Midbrain (tissue), 1 donor: ENCODE measurements around the gene ITPR2.
"Not testable (repeated sequence)": the region's sequence is repeated elsewhere in the genome, so short reads cannot be mapped to it uniquely, and the experiment has no call there.

Experiments used
- DNase-seq: peaks from one replicate; lab custom pipeline; 2025; lab: John Stamatoyannopoulos, UW

ITPR2 gene

DNA sequence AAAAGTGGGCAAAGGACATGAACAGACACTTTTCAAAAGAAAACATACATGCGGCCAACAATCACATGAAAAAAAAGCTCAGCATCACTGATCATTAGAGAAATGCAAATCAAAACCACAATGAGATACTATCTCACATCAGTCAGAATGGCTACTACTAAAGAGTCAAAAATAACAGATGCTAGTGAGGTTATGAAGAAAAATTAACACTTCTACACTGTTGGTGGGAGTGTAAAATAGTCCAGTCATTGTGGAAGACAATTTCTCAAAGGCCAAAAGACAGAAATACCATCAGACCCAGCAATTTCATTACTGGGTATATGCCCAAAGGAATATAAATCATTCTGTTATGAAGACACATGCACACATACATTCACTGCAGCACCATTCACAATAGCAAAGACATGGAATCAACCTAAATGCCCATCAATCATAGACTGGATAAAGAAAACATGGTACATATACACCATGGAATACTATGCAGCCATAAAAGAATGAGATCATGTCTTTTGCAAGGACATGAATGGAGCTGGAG is 103.8 kb downstream of the ITPR2 start:
- not testable (repeated sequence) for DNase-seq

DNA sequence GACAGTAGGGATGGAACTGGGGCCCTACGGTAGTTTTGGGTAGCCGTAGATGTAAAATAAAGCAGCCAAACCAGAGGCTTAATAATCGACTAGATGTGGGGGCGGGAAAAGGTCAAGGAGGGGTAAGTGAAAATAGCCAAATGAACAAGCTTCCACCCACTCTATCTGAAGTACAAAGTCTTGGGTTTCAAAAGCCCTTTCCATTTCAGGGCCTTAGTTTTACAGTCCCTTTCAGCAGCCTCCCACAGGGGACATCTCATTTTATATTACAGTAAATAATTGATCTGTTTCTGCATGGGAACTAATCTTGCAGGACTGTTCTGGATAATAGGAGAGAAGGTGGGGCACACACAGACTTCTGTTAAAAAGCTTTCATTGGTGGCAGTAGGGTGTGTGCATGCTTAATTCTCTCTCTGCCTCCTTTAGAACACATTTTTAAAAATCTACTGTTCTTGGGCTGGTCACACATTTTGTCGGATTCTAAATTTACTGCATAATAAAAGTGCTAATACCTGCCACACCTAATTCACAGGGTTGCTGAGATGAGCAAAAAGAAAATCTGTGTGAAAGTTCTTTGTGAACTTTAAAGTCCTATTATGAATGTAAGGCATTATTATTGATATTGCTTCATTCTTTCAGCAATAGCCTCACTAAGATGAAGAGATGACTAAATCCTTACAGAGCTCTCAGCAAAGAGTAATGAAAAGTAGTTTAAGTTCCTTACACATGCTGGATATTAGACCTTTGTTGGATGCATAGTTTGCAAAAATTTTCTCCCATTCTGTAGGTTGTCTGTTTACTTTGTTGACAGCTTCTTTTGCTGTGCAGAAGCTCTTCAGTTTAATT is 104.6 kb downstream of the ITPR2 start:
- DNase-seq: no peak

DNA sequence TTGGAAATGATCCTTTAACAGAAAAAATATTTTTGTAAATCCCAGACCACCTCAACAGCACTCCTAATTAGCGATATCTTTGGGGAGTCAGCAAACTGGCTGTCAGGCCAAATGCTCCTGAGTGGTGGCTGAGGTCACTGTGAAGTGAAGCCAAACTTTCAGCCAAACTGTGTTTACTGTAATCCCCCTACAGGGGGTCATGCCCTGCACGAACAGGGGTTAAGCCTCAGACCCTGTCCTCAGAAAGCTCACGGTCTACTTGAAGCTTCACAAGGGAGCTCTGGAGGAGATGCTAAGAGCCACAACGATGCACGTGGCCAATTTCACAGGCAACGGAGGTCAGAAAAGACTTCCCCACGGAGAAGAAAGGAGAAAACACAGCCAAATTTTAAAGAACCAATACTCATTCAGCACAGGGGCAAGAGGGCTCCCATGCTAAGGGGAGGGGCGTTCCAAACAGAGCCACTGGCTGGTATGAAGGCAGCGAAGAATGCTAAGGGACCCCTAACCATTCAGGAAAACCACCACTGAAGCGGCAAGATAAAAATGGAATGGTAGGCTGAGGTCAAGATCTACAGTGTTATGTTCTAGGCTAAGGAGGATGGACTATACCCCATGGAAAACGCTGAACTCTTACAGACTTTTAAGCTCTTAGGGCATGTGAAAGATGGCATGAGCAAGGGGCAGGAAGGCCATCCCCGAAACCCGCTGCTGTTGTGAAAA is 105.4 kb downstream of the ITPR2 start:
- DNase-seq: no peak

GRCh38 chr12:26726956-26727355 is 106.0 kb downstream of the ITPR2 start:
- DNase-seq: no peak

- no peak for DNase-seq
These were observed 107.6 kb downstream of the ITPR2 start for GRCh38 chr12:26725276-26725916.

- DNase-seq: no peak
These were observed 108.7 kb downstream of the ITPR2 start for GRCh38 chr12:26724309-26724702.

GRCh38 chr12:26723379-26724308 is 109.3 kb downstream of the ITPR2 start:
- no peak for DNase-seq

DNA sequence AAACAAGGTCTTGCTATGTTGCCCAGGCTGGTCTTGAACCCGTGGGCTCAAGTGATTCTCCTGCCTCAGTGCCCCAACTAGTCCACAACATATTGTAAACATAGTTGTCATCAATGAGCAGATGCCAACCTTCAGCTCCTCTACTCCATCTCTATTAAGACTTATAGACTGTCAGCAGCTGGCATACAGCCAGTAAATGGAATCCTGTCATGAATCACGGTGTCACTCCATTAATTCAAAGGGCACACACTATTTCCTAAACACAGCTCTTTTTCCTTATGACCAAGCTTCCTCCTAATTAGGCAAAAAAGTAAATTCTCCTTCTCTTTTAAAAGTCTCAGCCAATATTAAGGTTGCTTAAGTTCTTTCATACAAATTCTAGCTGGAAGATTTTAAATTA is 111.2 kb downstream of the ITPR2 start:
- DNase-seq: no peak

DNA sequence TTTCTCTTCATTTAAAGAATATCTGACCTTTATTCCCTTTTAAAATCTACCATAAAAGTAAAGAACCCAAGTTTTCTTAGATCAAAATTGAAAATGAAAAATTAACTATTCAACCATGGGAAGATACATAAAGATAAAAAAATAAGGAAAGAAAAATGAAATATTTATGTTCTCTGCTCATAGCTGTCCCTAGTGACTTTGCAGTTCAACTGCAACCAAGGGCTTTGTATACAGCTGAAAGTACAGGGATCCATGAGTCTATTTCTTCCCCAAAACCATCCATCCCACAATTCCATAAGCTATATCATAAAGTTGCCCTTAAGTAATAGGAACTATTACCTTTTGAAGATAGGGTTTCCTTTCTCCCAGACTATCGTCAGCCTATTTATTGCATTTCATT is 113.1 kb downstream of the ITPR2 start:
- no peak for DNase-seq

DNA sequence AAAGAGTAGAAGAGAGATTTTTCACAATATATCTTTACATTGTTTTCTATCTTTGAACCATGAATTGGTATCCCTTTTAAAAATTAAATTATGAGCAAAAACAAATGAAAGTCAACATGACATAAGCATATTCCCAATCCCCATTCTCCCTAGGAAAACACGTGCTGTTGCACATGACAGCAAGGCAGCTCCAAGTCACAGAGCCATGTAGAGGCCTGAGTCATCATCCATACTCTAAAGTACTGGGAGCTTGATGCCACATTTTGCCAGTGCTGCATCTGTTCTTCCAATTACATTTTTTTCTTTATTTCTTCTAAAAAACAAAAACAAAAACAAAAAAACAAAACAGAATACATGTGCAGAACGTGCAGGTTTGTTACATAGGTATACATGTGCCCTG is 115.2 kb downstream of the ITPR2 start:
- DNase-seq: no peak

GRCh38 chr12:26715232-26715631 is 117.8 kb downstream of the ITPR2 start:
- no peak for DNase-seq

DNA sequence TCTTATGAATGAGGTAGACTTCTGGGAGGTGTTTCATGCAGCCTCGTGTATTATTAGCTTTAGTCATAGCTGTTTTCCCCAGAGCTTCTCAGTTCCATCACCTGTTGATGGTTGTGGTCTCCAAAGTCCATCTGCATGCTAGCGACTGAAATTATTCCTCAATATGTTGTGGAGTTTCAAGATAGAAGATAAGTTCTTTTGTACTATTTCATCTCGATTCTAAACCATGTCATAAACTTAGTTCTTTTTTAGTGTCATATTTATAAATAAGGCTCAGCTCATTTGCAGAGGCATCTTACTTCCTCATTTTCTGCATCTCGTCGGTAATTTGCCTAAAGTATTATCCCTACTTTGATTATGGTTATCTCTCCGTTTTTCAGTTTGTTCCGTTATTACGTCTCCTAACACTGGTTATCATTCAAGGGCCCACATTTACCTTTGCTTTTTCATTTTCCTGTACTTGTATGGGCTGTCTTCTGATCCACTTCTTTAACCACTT is 119.1 kb downstream of the ITPR2 start:
- no peak for DNase-seq

- no peak for DNase-seq
These were observed 120.1 kb downstream of the ITPR2 start for GRCh38 chr12:26712892-26713291.

DNA sequence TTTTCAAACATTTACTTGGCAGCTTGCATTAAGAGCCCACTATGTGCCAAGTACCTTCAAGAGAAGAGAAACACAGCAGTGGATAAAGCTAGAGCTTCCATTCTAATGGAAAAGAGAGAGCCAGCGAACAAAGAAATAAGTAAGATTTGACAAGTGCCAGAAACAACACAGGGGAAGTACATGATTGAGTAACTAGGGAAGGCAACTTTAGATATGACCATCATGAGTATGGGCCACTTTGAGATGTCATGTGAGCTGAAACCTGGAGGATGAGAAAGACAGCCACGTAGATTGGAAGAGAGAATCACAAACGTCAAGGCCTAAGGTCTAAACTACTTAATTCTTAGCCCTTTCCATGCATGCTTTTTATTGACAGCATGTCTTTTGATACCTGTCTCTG is 121.4 kb downstream of the ITPR2 start:
- no peak for DNase-seq

DNA sequence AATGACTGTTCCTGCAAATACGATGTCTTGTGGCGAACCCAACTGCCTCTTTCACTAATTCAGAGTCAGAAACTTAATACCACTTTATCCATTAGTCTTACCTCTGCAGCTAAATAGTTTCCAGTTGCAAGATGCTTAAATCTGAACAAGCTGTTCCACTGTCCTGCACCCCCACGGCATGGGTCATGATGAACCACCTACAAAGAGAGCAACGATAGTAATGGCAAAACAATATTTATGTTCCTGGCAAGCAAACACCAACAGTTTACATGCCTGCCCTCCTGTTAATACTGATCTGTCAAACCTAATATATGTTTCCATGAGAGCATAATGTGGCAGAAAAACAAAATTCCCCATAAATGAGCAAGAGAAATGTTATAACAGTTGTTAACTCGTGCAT is 121.9 kb downstream of the ITPR2 start:
- DNase-seq: no peak

DNA sequence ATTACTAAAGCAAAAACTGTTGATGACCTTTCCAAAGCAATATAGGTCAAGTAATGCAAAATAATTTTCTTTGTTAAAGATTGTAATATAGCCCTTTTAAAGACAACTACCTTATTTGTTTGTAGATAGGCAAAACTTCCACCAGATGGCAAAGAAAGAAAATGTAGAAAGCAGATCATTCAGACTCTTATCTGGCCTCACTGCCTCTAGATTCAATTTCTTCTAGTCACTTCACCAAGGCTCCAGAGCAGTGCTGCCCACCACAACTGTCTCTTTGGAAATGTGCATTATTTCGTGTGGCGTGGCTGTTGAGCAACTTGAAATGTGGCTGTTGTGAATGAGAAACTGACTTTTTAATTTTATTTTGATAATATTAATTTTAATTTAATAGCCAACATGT is 127.1 kb downstream of the ITPR2 start:
- no peak for DNase-seq

- peak; percentile 10 for DNase-seq
These were observed 128.1 kb downstream of the ITPR2 start for GRCh38 chr12:26704684-26705460.

GRCh38 chr12:26704214-26704613 is 128.8 kb downstream of the ITPR2 start:
- no peak for DNase-seq

GRCh38 chr12:26702741-26703140 is 130.3 kb downstream of the ITPR2 start:
- DNase-seq: no peak

DNA sequence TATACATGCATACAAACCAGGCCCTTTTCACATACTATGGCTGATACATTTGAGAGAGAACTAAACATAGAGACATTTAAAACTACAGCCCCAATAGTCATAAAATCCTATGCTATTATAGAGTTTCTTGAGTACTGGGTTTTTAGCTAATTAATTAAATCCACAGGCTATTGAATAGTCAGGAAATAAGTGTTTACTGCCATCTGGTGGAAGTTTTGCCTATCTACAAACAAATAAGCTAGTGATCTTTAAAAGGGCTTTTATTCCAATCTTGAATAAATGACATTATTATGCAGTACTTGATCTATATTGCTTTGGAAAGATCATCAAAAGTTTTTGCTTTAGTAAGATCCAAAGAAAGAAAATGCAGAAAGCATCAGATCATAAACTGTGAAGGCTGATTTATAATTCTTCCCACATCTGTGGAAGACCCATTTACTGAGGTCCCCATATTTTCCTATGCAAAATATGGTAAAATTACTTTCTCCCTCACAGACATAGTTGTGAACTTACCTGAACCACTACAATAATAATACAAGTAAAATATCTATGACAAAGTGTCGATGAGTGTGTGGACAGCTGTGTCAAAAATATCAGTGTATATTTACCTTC is 131.3 kb downstream of the ITPR2 start:
- DNase-seq: peak; percentile 64
